NCI-H128 (cell line): ENCODE results near the gene CIC.

Experiments used
- DNase-seq: peaks from one replicate; lab custom pipeline; 2025; ENCODE audit not compliant: unreplicated experiment; lab: John Stamatoyannopoulos, UW

CIC gene

GRCh38 chr19:42286349-42287016 lies 17.4 kb downstream of the CIC start:
- no peak for DNase-seq

GRCh38 chr19:42287017-42287826 lies 18.2 kb downstream of the CIC start:
- no peak for DNase-seq

- DNase-seq: no peak
These were observed 18.7 kb downstream of the CIC start for GRCh38 chr19:42287827-42288107.

- DNase-seq: no peak
These were observed 19.3 kb downstream of the CIC start for GRCh38 chr19:42288387-42288786.

- no peak for DNase-seq
These were observed 20.0 kb downstream of the CIC start for GRCh38 chr19:42288881-42289555.

GRCh38 chr19:42289556-42290041 lies 20.5 kb downstream of the CIC start:
- DNase-seq: no peak

- no peak for DNase-seq
These were observed 21.1 kb downstream of the CIC start for GRCh38 chr19:42290136-42290522.

- no peak for DNase-seq
These were observed 21.7 kb downstream of the CIC start for GRCh38 chr19:42290523-42291434.

- no peak for DNase-seq
These were observed 22.4 kb downstream of the CIC start for GRCh38 chr19:42291435-42291810.

- no peak for DNase-seq
These were observed 23.2 kb downstream of the CIC start for GRCh38 chr19:42292042-42292960.

GRCh38 chr19:42292963-42293362 lies 23.9 kb downstream of the CIC start:
- no peak for DNase-seq

- no peak for DNase-seq
These were observed 24.5 kb downstream of the CIC start for GRCh38 chr19:42293540-42293939.

- DNase-seq: no peak
These were observed 24.9 kb downstream of the CIC start for GRCh38 chr19:42293948-42294347.

GRCh38 chr19:42294471-42295137 lies 25.6 kb downstream of the CIC start:
- DNase-seq: no peak

GRCh38 chr19:42295342-42295741 lies 26.3 kb downstream of the CIC start:
- DNase-seq: no peak

- DNase-seq: peak; percentile 79
These were observed 26.9 kb downstream of the CIC start for GRCh38 chr19:42295831-42296525.

GRCh38 chr19:42297039-42297438 lies 28.0 kb downstream of the CIC start:
- no peak for DNase-seq

- DNase-seq: no peak
These were observed 32.7 kb downstream of the CIC start, which contains the start of gene PRR19 for GRCh38 chr19:42301646-42302203. TSS of gene PRR19 (plus strand) at chr19:42302132. CDS start at chr19:42309585, 7,453 bp downstream.

GRCh38 chr19:42303101-42303464 lies 34.0 kb downstream of the CIC start:
- DNase-seq: no peak
